ENCODE results near the gene WNT2B.

WNT2B gene

GRCh38 chr1:112505400-112505785, 3.4 kb upstream of the WNT2B start:
- no peak for DNase-seq

- DNase-seq, result no peak
These were observed 2.9 kb upstream of the WNT2B start for GRCh38 chr1:112505878-112506277.

- DNase-seq, result no peak
These were observed 2.5 kb upstream of the WNT2B start for GRCh38 chr1:112506306-112506705.

GRCh38 chr1:112506731-112507130, 2.0 kb upstream of the WNT2B start:
- no peak for DNase-seq

- DNase-seq, result no peak
These were observed 1.4 kb upstream of the WNT2B start for GRCh38 chr1:112507336-112507735.

GRCh38 chr1:112507921-112508277, 866 bp upstream of the WNT2B start:
- DNase-seq, result no peak

- DNase-seq, result peak; percentile 74
These were observed 367 bp downstream of the WNT2B start for GRCh38 chr1:112509005-112509659.

- DNase-seq, result no peak
These were observed 954 bp downstream of the WNT2B start for GRCh38 chr1:112509660-112510178.

GRCh38 chr1:112510340-112510739, 1.6 kb downstream of the WNT2B start:
- DNase-seq, result no peak

- no peak for DNase-seq
These were observed 3.1 kb downstream of the WNT2B start for GRCh38 chr1:112511897-112512296.

- no peak for DNase-seq
These were observed 4.5 kb downstream of the WNT2B start for GRCh38 chr1:112513112-112513870.

GRCh38 chr1:112514901-112515300, 6.1 kb downstream of the WNT2B start:
- DNase-seq, result no peak

GRCh38 chr1:112515311-112516009, 6.7 kb downstream of the WNT2B start:
- peak; percentile 85 for DNase-seq

- DNase-seq, result no peak
These were observed 7.4 kb downstream of the WNT2B start for GRCh38 chr1:112516141-112516540.

- no peak for DNase-seq
These were observed 8.5 kb downstream of the WNT2B start for GRCh38 chr1:112517231-112517630.

- no peak for DNase-seq
These were observed 8.9 kb downstream of the WNT2B start for GRCh38 chr1:112517646-112518045.

- DNase-seq, result no peak
These were observed 9.4 kb downstream of the WNT2B start for GRCh38 chr1:112518186-112518585.

- peak; percentile 72 for DNase-seq
These were observed 11.4 kb downstream of the WNT2B start for GRCh38 chr1:112520166-112520565.

GRCh38 chr1:112522621-112523020, 13.9 kb downstream of the WNT2B start:
- peak; percentile 96 for DNase-seq

- DNase-seq, result peak; percentile 98
These were observed 15.5 kb downstream of the WNT2B start for GRCh38 chr1:112524251-112524650.

- no peak for DNase-seq
These were observed 16.2 kb downstream of the WNT2B start for GRCh38 chr1:112524986-112525385.

- DNase-seq, result peak; percentile 69
These were observed 18.7 kb downstream of the WNT2B start for GRCh38 chr1:112527266-112528010.

GRCh38 chr1:112528076-112528475, 19.3 kb downstream of the WNT2B start:
- DNase-seq, result no peak

Measured in islet precursor cell (in vitro differentiated cells).